A204.1 (cell line): ENCODE data around the gene PCGF1.

ENCODE experiments used
- FAIRE-seq: peaks from 2 replicates; lab custom pipeline; 2012; peaks lifted over from hg19 to GRCh38; lab: Jason Lieb, UNC

The PCGF1 gene

DNA sequence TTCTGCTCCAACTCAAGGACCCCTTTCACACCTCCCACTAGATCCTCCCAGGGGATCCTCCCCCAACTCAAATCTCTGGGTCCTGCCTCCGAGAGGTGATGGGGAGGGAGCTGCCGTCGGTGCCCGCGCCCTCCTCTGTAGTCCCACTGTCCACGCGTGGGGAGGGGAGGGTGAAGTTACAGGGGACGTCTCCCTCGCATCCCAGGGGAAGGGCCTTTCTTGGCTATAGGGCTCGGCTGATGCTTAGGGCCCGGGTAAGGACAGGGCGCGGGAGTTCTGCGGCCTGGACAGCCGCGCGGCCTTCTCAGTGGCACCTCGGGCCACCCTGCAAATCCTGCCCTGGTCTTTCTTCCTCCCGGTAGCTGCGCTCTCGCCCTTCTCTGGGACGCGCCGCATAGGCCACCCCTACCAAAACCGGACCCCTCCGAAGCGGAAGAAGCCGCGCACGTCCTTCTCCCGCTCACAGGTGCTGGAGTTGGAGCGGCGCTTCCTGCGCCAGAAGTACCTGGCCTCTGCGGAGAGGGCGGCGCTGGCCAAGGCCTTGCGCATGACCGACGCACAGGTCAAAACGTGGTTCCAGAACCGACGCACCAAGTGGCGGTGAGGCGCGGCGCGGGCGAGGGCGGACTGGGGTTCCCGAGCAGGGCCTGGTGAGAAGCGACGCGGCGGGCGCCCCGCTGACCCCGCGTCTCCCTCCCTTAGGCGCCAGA is 7.9 kb upstream of the PCGF1 start:
- FAIRE-seq = no peak

- FAIRE-seq = no peak
Observed at GRCh38 chr2:74514368-74515270, 7.1 kb upstream of the PCGF1 start, which contains the start of gene TLX2. TLX2 (plus strand) TSS chr2:74514450; CDS start chr2:74514807, 357 bp downstream.

DNA sequence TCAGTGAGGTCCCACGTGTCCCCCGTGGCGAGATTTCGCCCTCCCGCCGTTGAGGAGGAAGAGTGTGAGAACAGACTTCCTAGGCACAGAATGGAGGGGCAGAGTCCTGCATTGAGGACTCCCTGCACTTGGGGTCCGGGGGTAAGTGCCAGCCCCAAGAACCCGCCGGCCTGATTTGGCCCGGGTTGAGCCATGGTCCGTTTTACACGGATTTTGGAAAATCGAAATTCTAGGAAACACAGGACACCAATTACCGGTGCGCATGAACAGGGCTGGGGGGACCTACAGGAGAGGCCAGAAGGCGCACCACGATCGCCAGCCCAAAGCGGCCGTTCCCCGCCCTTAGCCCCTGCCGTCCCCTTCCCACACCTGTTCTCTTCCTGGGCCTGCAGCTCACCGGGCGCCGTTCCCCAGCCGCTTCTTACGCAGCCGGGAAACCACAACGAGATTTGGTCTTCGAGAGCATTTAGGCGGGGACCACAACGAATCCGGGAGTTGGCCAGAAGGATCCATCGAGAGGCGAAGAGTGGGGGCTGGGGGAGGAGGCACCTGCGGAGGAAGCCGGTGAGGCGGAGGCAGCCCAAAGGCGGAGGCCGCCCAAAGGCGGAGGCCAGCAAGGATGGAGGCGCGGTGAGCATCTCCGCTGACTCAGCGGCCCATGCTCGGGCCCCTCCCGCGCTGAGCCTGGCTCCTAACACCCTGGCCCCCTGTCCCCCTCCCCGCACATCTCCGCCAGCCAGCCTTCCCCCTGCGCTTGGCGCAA is 6.3 kb upstream of the PCGF1 start:
- FAIRE-seq = no peak

GRCh38 chr2:74512744-74513604 is 5.5 kb upstream of the PCGF1 start:
- no peak for FAIRE-seq

GRCh38 chr2:74511104-74511989 is 3.9 kb upstream of the PCGF1 start:
- FAIRE-seq = no peak

- no peak for FAIRE-seq
Observed at GRCh38 chr2:74510272-74510671, 2.8 kb upstream of the PCGF1 start.

- no peak for FAIRE-seq
Observed at GRCh38 chr2:74507926-74508520, 528 bp upstream of the PCGF1 start.

- FAIRE-seq = no peak
Observed at GRCh38 chr2:74505448-74506246, 1.8 kb downstream of the PCGF1 start.

DNA sequence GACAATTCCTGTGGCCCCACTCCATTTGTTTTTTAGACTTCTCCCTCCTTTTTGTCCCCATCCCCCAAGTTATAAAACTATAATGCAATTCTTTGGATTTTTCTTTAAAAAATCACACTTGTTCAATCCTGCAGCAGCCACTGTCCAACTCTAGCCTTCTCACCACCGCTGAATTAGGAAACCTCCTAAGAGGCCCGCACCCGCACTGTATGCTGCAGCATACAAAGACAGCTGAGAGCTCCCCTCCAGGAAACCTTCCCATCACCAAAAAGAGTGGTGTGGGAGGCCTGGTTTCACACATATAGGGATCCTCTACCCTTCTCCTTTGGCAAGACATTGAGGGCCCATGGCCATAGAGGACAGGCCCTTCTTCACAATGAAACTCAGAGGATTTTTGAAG is 2.9 kb downstream of the PCGF1 start:
- no peak for FAIRE-seq

DNA sequence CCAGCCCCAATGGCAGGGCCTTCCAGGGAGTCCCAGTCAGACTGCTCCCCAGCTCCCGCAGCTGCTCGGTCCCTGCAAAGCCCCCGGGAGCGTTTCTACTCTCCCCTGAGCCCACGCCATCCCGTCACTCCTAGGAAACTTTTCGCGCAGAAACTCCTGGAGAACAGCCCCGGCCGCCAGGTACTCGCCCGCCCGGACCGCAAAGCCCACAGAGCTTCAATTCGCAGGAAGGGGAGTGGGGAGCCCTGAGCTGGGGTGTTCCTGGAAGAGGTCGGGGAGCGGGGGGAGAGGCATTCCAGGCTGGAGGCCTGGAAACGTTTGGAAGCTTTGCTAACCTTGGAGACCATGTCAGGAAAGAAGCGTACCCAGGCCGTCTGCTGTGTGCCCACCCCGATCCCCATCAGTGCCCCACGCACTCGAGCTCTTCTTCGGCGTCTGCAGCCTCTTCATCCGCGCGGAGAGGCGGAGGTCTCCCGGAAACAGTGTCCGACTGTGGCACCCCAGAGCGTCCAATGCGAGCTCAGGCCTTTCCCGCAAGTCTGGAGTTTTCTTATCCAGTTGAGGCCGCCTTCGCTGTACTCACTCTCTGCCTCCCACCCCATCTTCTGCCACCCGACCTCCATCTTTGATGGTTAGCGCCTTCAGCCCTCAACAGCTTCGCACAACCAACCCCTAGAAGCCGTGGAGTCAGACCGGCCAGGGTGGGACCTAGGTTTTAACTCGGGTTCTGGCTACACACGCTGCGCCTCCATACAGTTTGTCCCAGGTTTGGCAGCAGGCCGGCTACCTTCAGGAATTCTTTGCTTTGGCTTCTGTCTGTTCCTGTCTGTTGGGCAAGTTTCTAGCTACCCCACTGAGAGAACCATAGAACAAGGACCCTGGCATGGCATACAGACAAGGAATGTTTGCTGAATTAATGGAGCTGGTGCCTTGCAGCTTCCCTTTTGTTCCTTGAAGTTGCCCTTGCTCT is 3.7 kb downstream of the PCGF1 start:
- no peak for FAIRE-seq

DNA sequence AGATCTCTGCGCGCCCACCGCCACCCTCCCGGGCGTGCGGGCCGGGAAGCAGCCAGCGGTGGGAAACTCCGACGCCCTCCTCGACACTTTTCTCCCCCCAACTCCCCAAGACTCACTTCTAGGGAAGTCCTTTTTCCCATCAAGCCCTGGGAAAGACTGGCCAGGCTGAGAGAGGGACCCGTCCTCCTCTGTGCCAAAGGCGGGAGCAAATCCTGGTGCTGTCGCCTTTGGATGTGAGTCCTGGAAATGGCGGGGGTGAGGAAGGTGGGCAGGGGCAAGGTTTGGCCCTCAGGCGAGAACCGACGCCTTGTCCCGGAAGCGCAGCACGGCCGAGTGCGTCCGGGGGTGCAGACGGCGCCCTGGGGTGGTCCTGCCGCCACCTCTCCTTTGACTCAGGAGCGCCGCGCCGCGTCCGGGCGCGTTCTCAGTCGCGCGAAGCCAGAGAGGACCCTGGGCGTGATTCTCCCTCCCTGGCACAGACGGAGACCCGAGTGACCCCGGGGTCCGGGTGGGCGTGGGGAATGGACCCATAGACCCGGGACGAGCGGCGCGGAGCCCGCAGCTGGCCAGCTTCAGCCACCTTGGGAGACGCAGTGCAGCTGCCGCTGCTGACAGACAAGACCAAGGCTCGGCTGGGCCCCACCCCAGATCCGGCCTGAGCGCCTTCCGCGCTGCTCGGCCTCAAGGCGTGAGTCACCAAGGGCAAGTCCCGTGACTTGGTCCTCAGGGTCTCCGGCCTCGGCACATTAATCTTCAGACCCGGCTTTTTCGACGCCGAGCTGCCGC is 4.6 kb downstream of the PCGF1 start:
- FAIRE-seq = no peak

GRCh38 chr2:74502147-74502719 is 5.3 kb downstream of the PCGF1 start:
- no peak for FAIRE-seq

DNA sequence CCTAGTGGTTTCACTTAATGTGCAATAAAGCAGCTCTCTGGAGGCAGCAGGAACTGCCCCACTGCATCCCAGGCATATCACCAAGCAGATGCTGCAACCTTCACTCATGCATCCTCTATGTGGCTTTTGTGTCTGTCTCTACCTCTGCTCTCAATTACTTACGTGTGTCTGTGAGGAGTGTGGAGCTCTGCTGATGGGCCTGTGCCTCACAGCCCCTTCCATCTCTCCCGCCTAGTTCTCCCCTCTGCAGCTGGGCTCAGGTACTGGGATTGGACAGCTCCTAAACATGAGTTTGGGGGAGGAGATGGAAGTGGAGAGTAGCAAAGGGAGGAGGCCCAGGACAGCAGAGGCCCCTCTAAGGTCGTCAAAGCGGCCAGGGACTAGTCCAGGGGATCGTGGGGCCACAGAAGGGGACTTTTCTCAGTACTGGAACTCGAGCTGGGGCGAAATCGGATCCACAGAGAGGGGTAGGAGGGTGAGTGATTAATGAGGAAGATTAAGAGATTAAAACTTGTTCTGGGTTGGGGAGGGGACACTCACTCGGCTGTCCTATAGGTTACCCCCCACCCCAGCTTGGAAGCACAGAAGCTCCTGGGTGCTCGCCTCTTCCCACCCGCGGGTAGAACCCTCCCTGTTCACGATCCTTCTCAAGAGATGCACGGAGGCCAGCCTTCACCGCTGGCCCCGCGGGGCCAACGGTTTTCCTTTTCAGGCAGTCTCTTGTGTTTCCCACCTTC is 6.0 kb downstream of the PCGF1 start:
- no peak for FAIRE-seq

DNA sequence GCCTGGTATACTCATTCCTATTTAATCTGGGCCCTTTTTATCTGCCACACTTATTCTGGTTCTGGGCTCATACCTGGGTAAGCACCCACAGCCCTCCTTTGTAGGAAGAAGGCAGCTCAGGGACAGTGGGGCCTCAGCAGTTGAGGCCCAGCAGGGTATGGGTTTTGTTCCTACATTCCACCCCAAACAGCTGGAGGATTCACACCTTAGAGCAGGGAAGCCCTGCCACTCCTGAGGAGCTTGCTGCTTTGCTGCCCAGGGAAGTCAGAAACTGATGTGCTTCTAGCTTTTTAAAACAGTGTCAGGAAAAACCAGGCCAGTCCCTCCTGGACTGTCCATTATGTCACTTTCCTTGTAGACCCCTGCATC is 6.9 kb downstream of the PCGF1 start:
- no peak for FAIRE-seq

- FAIRE-seq = no peak
Observed at GRCh38 chr2:74499940-74500577, 7.4 kb downstream of the PCGF1 start.
